ENCODE data around the gene CCT7. TPM values are rescaled to one million over a fixed set of nuclear protein-coding genes. Genes with fewer than 3 reads are reported as not detected.

Gene CCT7
- total RNA-seq, 1 experiment from 2014 or later, result 637 TPM

- no TSS peak for BruUV-seq (replicated peaks)
- RAD21 ChIA-PET (ENCODE audit: low non-redundant PET in 1 of 2, low total read pairs in 2 of 2, uncharacterized antibody in 2 of 2, unreplicated experiment in 2 of 2), result interaction anchor here in 1 of 2 experiments (2.2 kb wide), 1 partner anchor 35 kb away, joined by 8 read pairs; no protein-coding TSS in a partner anchor
- no peak for DNase-seq (ENCODE audit: low read depth, low spot score)
- Histone ChIP-seq H3K4me1 (ENCODE audit: control insufficient read depth in 1 of 2, insufficient read depth in 2 of 2, low read length in 2 of 2) (peaks cover 3 to 29% of the 10 kb centered on the region in 2 experiments; a peak in 3 of 4 replicates), H3K36me3 (ENCODE audit: control insufficient read depth in 1 of 2, insufficient read depth in 2 of 2, low read length in 2 of 2) (no peaks in the 10 kb centered on the region), H3K27ac (ENCODE audit: low read depth, low read length) (no peak overlapping the region), H3K4me3 (replicated peaks in 1 of 2; ENCODE audit: low read depth in 1 of 2, low read length in 2 of 2) (no peak overlapping the region), H3K9me3 (ENCODE audit: control insufficient read depth in 1 of 2, insufficient read depth in 1 of 2, low read depth in 1 of 2, low read length in 2 of 2) (no peaks in the 10 kb centered on the region), H3K9ac (ENCODE audit: low read length) (no peak overlapping the region), H3K9me2 (ENCODE audit: insufficient read depth) (no peaks in the 10 kb centered on the region), H3K79me2 (ENCODE audit: insufficient read depth, low read length) (peaks cover 26% of the 10 kb centered on the region), H3K27me3 (ENCODE audit: insufficient read depth, low read length) (no peaks in the 10 kb centered on the region), H2AFZ (ENCODE audit: low read depth, low read length, poor library complexity, severe bottlenecking) (no peak overlapping the region), H3K4me2 (ENCODE audit: low read length) (peak overlapping the region; percentile 83), H4K20me1 (ENCODE audit: insufficient read depth) (no peaks in the 10 kb centered on the region)
- intact Hi-C loops (cut with micrococcal nuclease), result loop anchor here (1.0 kb wide), 2 partner anchors 35 to 127 kb away; no protein-coding TSS in a partner anchor
- CTCF ChIA-PET, result interaction anchor here (0.7 to 2.6 kb wide), 17 partner anchors 9 to 324 kb away, joined by 3 to 31 read pairs (median 4); partner anchors contain the start of genes CCT7, NOTO, PRADC1 and SFXN5
- ATAC-seq, result no peak
- no peak for TF ChIP-seq SP1 (IDR thresholded peaks at IDR 0.05; ENCODE audit: low read depth)
- TF ChIP-seq, protein P1, sequence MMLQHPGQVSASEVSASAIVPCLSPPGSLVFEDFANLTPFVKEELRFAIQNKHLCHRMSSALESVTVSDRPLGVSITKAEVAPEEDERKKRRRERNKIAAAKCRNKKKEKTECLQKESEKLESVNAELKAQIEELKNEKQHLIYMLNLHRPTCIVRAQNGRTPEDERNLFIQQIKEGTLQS (IDR thresholded peaks at IDR 0.05), result no peak
- TF ChIP-seq RAD21 (IDR thresholded peaks at IDR 0.05; ENCODE audit: low read depth), result no peak
- no peak for TF ChIP-seq FOSL1 (IDR thresholded peaks at IDR 0.05; ENCODE audit: low read depth)
- no peak for TF ChIP-seq ELF1 (IDR thresholded peaks at IDR 0.05; ENCODE audit: borderline replicate concordance, low read depth)
- no peak for TF ChIP-seq CEBPB (IDR thresholded peaks at IDR 0.05; ENCODE audit: low read depth)
- no peak for TF ChIP-seq ZBTB33 (IDR thresholded peaks at IDR 0.05; ENCODE audit: extremely low read depth, insufficient replicate concordance, low read length)
- TF ChIP-seq TCF7L2 (IDR thresholded peaks at IDR 0.05; ENCODE audit: borderline replicate concordance, extremely low read depth, insufficient read depth, insufficient read length), result no peak
- no peak for TF ChIP-seq ZNF274 (IDR thresholded peaks at IDR 0.05; ENCODE audit: low read depth, low read length)
- TF ChIP-seq EGR1 (IDR thresholded peaks at IDR 0.05; ENCODE audit: low read depth), result no peak
- POLR2A ChIA-PET, result interaction anchor here (1.1 to 2.1 kb wide), 2 partner anchors 21 to 35 kb away, joined by 5 to 8 read pairs; partner anchors contain the start of genes CCT7 and PRADC1
Measured at GRCh38 chr2:73212098-73212447, 22.0 kb upstream of the CCT7 start.

Measured in HCT116 (cell line).